ENCODE results near the gene CASP9. TPM values are rescaled to one million over a fixed set of nuclear protein-coding genes. Genes with fewer than 3 reads are reported as not detected.

CASP9 gene
- total RNA-seq, 1 experiment from 2014 or later: 13.5 TPM

GRCh38 chr1:15526490-15527339 is 2.7 kb upstream of the CASP9 start, which contains the start of gene DNAJC16 (continued):
- TF ChIP-seq ERG (CRISPR knock-in tag; IDR thresholded peaks at IDR 0.05) (no peak), NR1H2 (CRISPR knock-in tag; IDR thresholded peaks at IDR 0.05) (no peak), ZNF671 (CRISPR knock-in tag; IDR thresholded peaks at IDR 0.05) (no peak), TP53 (CRISPR knock-in tag; IDR thresholded peaks at IDR 0.05) (no peak), SP1 (CRISPR knock-in tag; conservative IDR thresholded peaks at IDR 0.05) (peak; percentile 86), MXD4 (CRISPR knock-in tag; IDR thresholded peaks at IDR 0.05; ENCODE audit: borderline replicate concordance) (no peak), GRHL2 (CRISPR knock-in tag; IDR thresholded peaks at IDR 0.05; ENCODE audit: insufficient replicate concordance, severe bottlenecking) (no peak), CBFB (CRISPR knock-in tag; IDR thresholded peaks at IDR 0.05; ENCODE audit: low read depth) (no peak), ZNF317 (CRISPR knock-in tag; IDR thresholded peaks at IDR 0.05; ENCODE audit: borderline replicate concordance, low read depth) (no peak), USF1 (CRISPR knock-in tag; IDR thresholded peaks at IDR 0.05) (peak; percentile 99), TEAD4 (CRISPR knock-in tag; IDR thresholded peaks at IDR 0.05) (no peak), FOXK1 (CRISPR knock-in tag; IDR thresholded peaks at IDR 0.05) (peak; percentile 78), ZNF416 (CRISPR knock-in tag; IDR thresholded peaks at IDR 0.05) (no peak), TCF7 (CRISPR knock-in tag; IDR thresholded peaks at IDR 0.05; ENCODE audit: low read depth) (no peak)
- TF ChIP-seq, protein P1, sequence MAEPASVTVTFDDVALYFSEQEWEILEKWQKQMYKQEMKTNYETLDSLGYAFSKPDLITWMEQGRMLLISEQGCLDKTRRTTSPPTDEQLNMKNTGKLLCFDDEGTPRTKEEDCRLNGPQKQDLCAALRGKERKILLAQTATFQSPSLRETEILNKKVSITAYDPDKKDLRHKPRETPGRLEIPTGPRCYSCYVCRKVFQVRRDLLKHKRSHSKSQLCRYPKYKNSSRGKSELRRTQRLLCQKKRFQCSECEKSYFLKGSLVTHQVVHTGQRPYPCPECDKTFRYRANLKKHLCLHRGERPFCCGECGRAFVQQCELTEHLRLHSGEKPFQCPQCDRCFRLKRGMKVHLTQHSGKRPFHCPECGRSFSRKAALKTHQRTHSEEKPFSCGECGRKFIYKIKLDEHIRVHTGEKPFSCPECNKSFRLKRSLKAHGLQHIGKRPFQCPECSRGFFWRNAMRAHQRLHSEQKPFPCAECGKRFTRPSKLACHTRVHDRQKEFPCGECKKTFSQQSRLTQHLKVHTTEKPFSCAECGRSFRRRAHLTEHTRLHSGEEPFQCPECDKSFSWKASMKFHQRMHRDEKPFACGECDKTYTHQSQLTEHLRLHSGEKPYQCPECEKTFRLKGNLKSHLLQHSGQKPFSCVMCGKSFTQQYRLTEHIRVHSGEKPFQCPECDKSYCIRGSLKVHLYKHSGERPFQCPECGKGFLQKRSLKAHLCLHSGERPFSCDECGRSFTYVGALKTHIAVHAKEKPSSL (CRISPR knock-in tag; conservative IDR thresholded peaks at IDR 0.05): no peak
- TF ChIP-seq, protein P2, sequence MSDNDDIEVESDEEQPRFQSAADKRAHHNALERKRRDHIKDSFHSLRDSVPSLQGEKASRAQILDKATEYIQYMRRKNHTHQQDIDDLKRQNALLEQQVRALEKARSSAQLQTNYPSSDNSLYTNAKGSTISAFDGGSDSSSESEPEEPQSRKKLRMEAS (CRISPR knock-in tag; IDR thresholded peaks at IDR 0.05): peak; percentile 69

- Mint-ChIP-seq H3K27ac (peak overlapping the region; percentile 98), H3K4me1 (peaks cover 39% of the 10 kb centered on the region), H3K36me3 (no peaks in the 10 kb centered on the region), H3K9me3 (no peaks in the 10 kb centered on the region), H3K4me3 (peak overlapping the region; percentile 94), H3K27me3 (ENCODE audit: low read depth) (no peaks in the 10 kb centered on the region)
- POLR2A ChIA-PET: interaction anchor here (1.3 kb wide), 1 partner anchor 63 kb away, joined by 5 read pairs; no protein-coding TSS in a partner anchor
- TF ChIP-seq FOXP1 (CRISPR knock-in tag; IDR thresholded peaks at IDR 0.05; ENCODE audit: borderline replicate concordance) (no peak), GTF2I (CRISPR knock-in tag; conservative IDR thresholded peaks at IDR 0.05) (no peak)
- CTCF ChIA-PET: interaction anchor here (1.3 kb wide), 1 partner anchor 12 kb away, joined by 3 read pairs; no protein-coding TSS in a partner anchor
- no peak for ATAC-seq
- no peak for DNase-seq (ENCODE audit: low spot score)
These were observed 2.0 kb upstream of the CASP9 start for GRCh38 chr1:15526021-15526489.
